MM.1S (cell line): ENCODE measurements around the gene WRAP73.

Experiments
- DNase-seq: peaks from one replicate; pipeline ENCODE4 v3.0.0-alpha.2; 2015
- H2AFZ ChIP-seq: fragments of 300-600 bp; sonication (generic); 2 replicates; pipeline ENCODE4 v1.6.0; 2016; ENCODE audit warnings: antibody characterized with exemption, low read length
- H3F3A ChIP-seq: fragments of 300-600 bp; sonication (generic); 2 replicates; pipeline ENCODE4 v1.6.1; 2016; ENCODE audit warnings: mild to moderate bottlenecking, antibody characterized with exemption, low read length, moderate library complexity, mixed read lengths; ENCODE audit not compliant: insufficient read depth
- H3K27ac ChIP-seq: fragments of 300-600 bp; sonication (generic); 2 replicates; pipeline ENCODE4 v1.5.1; 2016; ENCODE audit warnings: mild to moderate bottlenecking, low read length
- H3K27me3 ChIP-seq: fragments of 300-600 bp; sonication (generic); replicated peaks from 2 replicates; pipeline ENCODE4 v1.6.0; 2016; ENCODE audit warnings: low read length; ENCODE audit not compliant: insufficient read depth
- H3K36me3 ChIP-seq: fragments of 300-600 bp; sonication (generic); replicated peaks from 2 replicates; pipeline ENCODE4 v1.6.1; 2016; ENCODE audit warnings: mild to moderate bottlenecking, low read length, mixed read lengths; ENCODE audit not compliant: insufficient read depth
- H3K4me1 ChIP-seq: fragments of 300-600 bp; sonication (generic); 2 replicates; pipeline ENCODE4 v1.6.1; 2016; ENCODE audit warnings: low read length, mixed read lengths
- H3K4me2 ChIP-seq: fragments of 300-600 bp; sonication (generic); 2 replicates; pipeline ENCODE4 v1.6.0; 2016; ENCODE audit warnings: low read depth, low read length
- H3K4me3 ChIP-seq: fragments of 300-600 bp; sonication (generic); 2 replicates; pipeline ENCODE4 v1.5.1; 2016; ENCODE audit warnings: low read length, mixed read lengths
- H3K79me2 ChIP-seq: fragments of 300-600 bp; sonication (generic); 2 replicates; pipeline ENCODE4 v1.6.1; 2016; ENCODE audit warnings: mixed run types, low read length, mixed read lengths
- H3K9ac ChIP-seq: fragments of 300-600 bp; sonication (generic); 2 replicates; pipeline ENCODE4 v1.6.1; 2016; ENCODE audit warnings: low read length, mixed read lengths
- H3K9me2 ChIP-seq: fragments of 300-600 bp; sonication (generic); replicated peaks from 2 replicates; pipeline ENCODE4 v1.6.1; 2016; ENCODE audit warnings: mild to moderate bottlenecking, low read length, mixed read lengths; ENCODE audit not compliant: insufficient read depth
- H3K9me3 ChIP-seq: fragments of 300-600 bp; sonication (generic); replicated peaks from 2 replicates; pipeline ENCODE4 v1.6.1; 2016; ENCODE audit warnings: mild to moderate bottlenecking, low read length, mixed read lengths; ENCODE audit not compliant: insufficient read depth
- H4K20me1 ChIP-seq: fragments of 300-600 bp; sonication (generic); 2 replicates; pipeline ENCODE4 v1.6.1; 2016; ENCODE audit warnings: mild to moderate bottlenecking, low read length, moderate library complexity, mixed read lengths; ENCODE audit not compliant: insufficient read depth
- CTCF ChIP-seq: fragments of 300-600 bp; sonication (generic); IDR thresholded peaks from 2 replicates; pipeline ENCODE4 v1.5.1; 2016; ENCODE audit warnings: antibody characterized with exemption, low read length, mixed read lengths
- EZH2 ChIP-seq: fragments of 300-600 bp; sonication (generic); optimal IDR thresholded peaks from 2 replicates; pipeline ENCODE3; 2017; ENCODE audit warnings: low read depth, mild to moderate bottlenecking, antibody characterized with exemption, low read length, mixed read lengths
- EZH2phosphoT487 ChIP-seq: fragments of 300-600 bp; sonication (generic); IDR thresholded peaks from 2 replicates; pipeline ENCODE4 v1.6.1; 2018; ENCODE audit warnings: antibody characterized with exemption, low read length

The WRAP73 gene

DNA sequence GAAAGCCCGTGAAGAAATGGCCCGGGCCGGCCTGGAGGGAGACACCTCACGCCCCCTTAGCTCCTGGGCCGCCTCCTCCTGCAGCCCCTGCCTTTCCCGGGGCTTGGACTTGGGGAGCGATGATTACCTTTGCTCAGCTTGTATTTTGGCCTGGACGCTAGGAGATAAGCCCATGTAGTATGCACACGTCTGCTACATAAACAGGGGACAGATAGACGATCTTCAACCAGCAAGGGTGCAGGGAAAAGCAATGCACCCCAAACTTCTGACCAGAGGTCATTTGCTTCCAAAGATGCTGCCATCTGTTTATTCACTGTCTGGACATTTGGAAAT, 3.3 kb upstream of the WRAP73 start:
- Histone ChIP-seq H3K27me3 (no peaks in the 10 kb centered on the region), H3K36me3 (no peaks in the 10 kb centered on the region), H3K4me3 (peak overlapping the region; percentile 57), H3K4me1 (peaks cover 10% of the 10 kb centered on the region), H3K9me2 (no peaks in the 10 kb centered on the region), H3K9me3 (no peaks in the 10 kb centered on the region), H2AFZ (peak overlapping the region; percentile 41; the same call in 1 of the 2 replicates), H3K79me2 (peaks cover 60% of the 10 kb centered on the region), H3K9ac (peak overlapping the region; percentile 58), H3K27ac (no peak overlapping the region), H3F3A (no peaks in the 10 kb centered on the region), H4K20me1 (no peaks in the 10 kb centered on the region; the same call in 1 of the 2 replicates), H3K4me2 (peak overlapping the region; percentile 61)
- TF ChIP-seq CTCF (no peak), EZH2 (no peak), EZH2phosphoT487 (no peak)
- DNase-seq: no peak

DNA sequence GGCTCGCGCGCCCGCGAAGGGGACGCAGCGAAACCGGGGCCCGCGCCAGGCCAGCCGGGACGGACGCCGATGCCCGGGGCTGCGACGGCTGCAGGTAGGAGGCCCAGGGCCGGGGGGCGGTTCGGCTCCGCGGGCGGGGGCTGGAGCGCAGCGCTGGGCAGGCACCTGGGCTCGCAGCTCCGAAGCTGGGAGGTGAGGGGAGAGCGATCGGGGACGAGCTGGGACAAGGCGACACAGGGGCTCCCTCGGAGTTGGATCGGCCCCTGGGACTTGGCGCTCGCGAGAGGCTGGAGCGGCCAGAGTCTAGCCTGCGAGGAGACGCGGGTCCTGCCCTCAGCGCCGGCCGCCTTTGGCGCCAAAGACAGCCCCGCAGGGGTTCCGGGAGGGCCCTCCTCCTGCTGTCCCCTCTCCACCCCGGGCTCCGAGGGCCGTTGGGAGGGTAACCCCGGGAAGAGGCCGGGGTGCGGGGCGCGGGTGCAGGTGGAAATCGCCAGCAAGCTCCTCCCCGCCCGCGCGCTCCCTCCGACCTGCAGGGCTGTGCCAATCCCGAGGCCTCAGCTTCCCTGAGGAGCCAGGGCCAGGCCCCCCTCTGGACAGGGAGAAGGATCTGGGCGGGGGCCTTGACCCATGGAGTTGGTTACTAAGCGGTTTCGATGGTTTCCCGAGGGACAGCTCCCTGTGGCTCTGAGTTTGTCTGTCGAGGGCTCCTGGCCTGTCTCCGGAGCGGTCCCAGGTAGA, 2.8 kb upstream of the WRAP73 start:
- Histone ChIP-seq H3K9me2 (no peaks in the 10 kb centered on the region), H3K9ac (peak overlapping the region; percentile 58), H3K4me3 (peak overlapping the region; percentile 57), H3F3A (no peaks in the 10 kb centered on the region), H3K4me1 (peaks cover 15% of the 10 kb centered on the region), H3K79me2 (peaks cover 60% of the 10 kb centered on the region), H3K27me3 (no peaks in the 10 kb centered on the region), H3K27ac (no peak overlapping the region), H3K9me3 (no peaks in the 10 kb centered on the region), H2AFZ (peak overlapping the region; percentile 41), H3K36me3 (no peaks in the 10 kb centered on the region), H3K4me2 (peak overlapping the region; percentile 61), H4K20me1 (no peaks in the 10 kb centered on the region; the same call in 1 of the 2 replicates)
- TF ChIP-seq EZH2phosphoT487: no peak
- TF ChIP-seq EZH2: no peak
- TF ChIP-seq CTCF: no peak
- DNase-seq: no peak

DNA sequence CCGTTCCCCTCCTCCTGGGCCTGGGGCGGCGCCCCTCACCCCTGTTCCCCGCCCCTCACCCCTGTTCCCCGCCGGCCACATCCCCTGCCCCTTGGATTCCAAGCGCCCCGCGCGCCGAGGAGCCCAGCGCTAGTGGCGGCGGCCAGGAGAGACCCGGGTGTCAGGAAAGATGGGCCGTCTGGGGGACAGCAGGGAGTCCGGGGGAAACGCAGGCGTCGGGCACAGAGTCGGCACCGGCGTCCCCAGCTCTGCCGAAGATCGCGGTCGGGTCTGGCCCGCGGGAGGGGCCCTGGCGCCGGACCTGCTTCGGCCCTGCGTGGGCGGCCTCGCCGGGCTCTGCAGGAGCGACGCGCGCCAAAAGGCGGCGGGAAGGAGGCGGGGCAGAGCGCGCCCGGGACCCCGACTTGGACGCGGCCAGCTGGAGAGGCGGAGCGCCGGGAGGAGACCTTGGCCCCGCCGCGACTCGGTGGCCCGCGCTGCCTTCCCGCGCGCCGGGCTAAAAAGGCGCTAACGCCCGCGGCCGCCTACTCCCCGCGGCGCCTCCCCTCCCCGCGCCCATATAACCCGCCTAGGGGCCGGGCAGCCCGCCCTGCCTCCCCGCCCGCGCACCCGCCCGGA, 2.1 kb upstream of the WRAP73 start, which contains the start of gene TP73:
TP73 (plus strand) TSS at position 587 of the 618 bp plus-strand sequence. CDS start 29,850 bp downstream, outside the sequence.
- Histone ChIP-seq H3F3A (no peaks in the 10 kb centered on the region), H3K9me3 (no peaks in the 10 kb centered on the region), H3K4me1 (peaks cover 15% of the 10 kb centered on the region), H3K36me3 (no peaks in the 10 kb centered on the region), H3K9me2 (no peaks in the 10 kb centered on the region), H3K4me2 (peak within 1 kb of the TSS; percentile 61), H3K27ac (no peak within 1 kb of the TSS), H3K27me3 (no peaks in the 10 kb centered on the region), H3K79me2 (peaks cover 53% of the 10 kb centered on the region), H2AFZ (peak within 1 kb of the TSS; percentile 63), H4K20me1 (no peaks in the 10 kb centered on the region; the same call in 1 of the 2 replicates), H3K4me3 (peak within 1 kb of the TSS; percentile 57), H3K9ac (peak within 1 kb of the TSS; percentile 58)
- peak; percentile 53 for DNase-seq
- TF ChIP-seq EZH2phosphoT487 (no peak), EZH2 (no peak), CTCF (no peak)
